ENCODE results near the gene EPHB6.

GRCh38 chr7:142870566-142871259 is 15.8 kb downstream of the EPHB6 start:
- TF ChIP-seq CTCF (tag by site-specific recombination; IDR thresholded peaks at IDR 0.05) (no peak), PBX3 (CRISPR knock-in tag; IDR thresholded peaks at IDR 0.05) (no peak), ZNF133 (tag by site-specific recombination; IDR thresholded peaks at IDR 0.05) (no peak)
